ENCODE results near the gene MAPK6. TPM values are rescaled to one million over a fixed set of nuclear protein-coding genes. Genes with fewer than 3 reads are reported as not detected.

The MAPK6 gene
- total RNA-seq, 1 donor from 2014 or later = 91.7 TPM

DNA sequence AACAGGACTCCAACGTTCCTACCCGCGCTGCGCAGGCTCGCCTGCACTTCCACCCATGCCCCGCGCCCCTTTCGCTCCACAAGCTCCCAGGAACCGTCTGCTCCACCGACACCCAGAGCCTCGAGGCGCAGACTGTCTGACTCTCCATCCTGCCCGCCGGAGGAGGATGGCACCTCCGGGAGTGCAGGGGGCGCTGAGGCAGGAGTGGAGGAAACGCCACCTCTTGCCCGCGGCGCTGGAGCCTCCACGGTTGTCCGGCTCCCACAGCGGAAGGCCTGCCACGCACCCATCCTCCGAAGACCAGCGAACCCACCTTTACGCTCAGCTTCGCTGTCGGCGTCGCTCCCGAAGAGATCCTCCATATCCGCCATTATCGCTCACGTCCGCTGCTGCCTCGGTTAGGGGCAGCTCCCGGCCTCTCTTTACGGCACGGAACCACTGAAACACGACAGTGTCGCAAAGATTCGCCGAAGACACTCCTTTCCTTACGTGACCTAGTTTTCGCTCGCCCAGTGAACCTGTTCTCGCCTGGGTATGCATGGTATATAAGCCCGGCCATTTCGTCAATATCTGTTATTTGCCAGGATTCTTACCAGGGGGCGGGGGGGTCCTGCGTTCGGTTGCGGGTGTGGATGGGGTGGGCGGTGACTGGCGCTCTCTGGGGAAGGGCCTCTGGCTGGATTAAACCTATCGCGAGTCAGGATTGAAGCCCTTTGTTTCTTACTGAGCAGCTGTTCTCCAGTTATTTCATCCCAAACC is 47.5 kb upstream of the MAPK6 start, which contains the start of gene LEO1:
Gene LEO1, minus strand, starts transcription at position 404 of the 759 bp plus-strand sequence. Its CDS starts 33 bp downstream, at position 371.
- Mint-ChIP-seq H3K4me3 (ENCODE audit: low read depth) (peak within 1 kb of the TSS; percentile 94), H3K27me3 (no peaks in the 10 kb centered on the region), H3K4me1 (ENCODE audit: low read depth) (peaks cover 15% of the 10 kb centered on the region), H3K27ac (peak within 1 kb of the TSS; percentile 98), H3K36me3 (ENCODE audit: insufficient read depth) (peaks cover 7% of the 10 kb centered on the region), H3K9me3 (ENCODE audit: low read depth) (peaks cover 5% of the 10 kb centered on the region)
- DNase-seq (ENCODE audit: low spot score, unreplicated experiment) = peak; percentile 82
- TF ChIP-seq, protein P1, sequence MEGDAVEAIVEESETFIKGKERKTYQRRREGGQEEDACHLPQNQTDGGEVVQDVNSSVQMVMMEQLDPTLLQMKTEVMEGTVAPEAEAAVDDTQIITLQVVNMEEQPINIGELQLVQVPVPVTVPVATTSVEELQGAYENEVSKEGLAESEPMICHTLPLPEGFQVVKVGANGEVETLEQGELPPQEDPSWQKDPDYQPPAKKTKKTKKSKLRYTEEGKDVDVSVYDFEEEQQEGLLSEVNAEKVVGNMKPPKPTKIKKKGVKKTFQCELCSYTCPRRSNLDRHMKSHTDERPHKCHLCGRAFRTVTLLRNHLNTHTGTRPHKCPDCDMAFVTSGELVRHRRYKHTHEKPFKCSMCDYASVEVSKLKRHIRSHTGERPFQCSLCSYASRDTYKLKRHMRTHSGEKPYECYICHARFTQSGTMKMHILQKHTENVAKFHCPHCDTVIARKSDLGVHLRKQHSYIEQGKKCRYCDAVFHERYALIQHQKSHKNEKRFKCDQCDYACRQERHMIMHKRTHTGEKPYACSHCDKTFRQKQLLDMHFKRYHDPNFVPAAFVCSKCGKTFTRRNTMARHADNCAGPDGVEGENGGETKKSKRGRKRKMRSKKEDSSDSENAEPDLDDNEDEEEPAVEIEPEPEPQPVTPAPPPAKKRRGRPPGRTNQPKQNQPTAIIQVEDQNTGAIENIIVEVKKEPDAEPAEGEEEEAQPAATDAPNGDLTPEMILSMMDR (IDR thresholded peaks at IDR 0.05; ENCODE audit: unreplicated experiment) = peak; percentile 48

DNA sequence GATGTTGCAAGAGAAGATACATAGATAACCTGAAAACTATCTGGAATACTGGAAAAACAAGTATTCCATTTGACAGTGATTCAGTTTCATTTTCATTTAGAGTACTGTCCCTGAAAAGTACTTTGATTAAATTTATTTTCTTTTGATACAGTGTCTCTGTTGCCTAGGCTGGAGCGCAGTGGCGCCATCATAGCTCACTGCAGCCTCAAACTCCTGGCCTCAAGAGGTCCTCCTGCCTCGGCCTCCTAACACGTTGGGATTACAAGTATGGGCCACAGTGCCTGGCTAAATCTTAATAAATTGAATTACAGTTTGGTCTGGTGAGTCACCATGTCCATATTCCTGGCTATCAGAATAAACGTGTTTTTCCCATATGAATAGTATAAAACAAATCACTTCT is 45.8 kb upstream of the MAPK6 start:
- Mint-ChIP-seq H3K27me3 (no peaks in the 10 kb centered on the region), H3K27ac (no peak overlapping the region), H3K4me1 (ENCODE audit: low read depth) (peaks cover 15% of the 10 kb centered on the region), H3K9me3 (ENCODE audit: low read depth) (no peaks in the 10 kb centered on the region), H3K4me3 (ENCODE audit: low read depth) (peak overlapping the region; percentile 46), H3K36me3 (ENCODE audit: insufficient read depth) (no peaks in the 10 kb centered on the region)
- DNase-seq (ENCODE audit: low spot score, unreplicated experiment) = no peak
- TF ChIP-seq, protein P1 (IDR thresholded peaks at IDR 0.05; ENCODE audit: unreplicated experiment) = no peak

DNA sequence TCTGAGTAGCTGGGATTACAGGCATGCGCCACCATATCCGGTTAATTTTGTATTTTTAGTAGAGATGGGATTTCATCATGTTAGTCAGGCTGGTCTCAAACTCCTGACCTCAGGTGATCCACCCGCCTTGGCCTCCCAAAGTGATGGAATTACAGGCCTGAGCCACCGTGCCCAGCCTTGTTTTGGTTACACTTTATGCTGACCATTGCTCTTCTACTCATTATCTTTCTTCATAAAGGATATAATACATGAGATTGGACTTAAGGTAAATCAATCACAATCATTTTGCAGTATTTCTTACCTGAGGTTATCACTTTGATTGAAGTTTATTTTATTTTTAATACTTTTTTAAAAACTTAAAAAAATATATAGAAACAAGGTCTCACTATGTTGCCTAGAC is 45.2 kb upstream of the MAPK6 start:
- H3K36me3 Mint-ChIP-seq (ENCODE audit: insufficient read depth) = no peaks in the 10 kb centered on the region
- no peaks in the 10 kb centered on the region for H3K27me3 Mint-ChIP-seq

DNA sequence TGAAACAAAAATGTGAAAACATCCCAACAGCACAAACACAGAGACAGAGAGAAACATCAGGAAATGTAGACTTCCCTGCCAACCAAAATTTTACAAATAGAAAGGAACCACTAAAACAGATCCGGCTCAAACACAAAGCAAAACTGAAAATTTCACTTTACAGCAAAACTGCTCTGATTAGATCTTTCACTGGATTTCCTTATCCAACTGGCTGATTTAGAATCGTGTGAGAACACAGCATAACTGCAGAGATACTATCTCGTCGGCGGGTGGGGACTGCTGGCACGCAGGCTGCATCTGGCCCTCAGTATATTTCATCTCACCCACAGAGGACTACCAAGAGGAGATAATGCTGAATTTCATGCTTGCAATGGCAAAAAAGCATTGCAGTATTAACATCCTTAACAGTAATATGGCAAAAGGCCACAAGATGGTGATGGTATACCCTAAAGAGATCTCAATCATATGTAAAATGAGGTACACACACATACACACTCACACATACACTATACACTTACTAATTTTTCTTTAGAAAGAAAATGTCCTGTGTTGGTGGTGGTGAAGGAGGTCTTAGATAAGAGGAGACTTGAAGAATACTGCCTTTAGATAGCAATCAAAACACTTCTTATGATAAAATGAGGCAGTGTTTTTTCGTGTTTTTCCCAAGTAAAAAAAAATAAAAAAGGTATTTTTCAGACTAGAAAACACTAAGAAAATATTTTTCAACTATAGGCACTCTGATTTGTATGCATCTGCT is 36.8 kb upstream of the MAPK6 start:
- TF ChIP-seq, protein P1 (IDR thresholded peaks at IDR 0.05; ENCODE audit: unreplicated experiment) = peak; percentile 60
- Mint-ChIP-seq H3K4me3 (ENCODE audit: low read depth) (no peak overlapping the region), H3K36me3 (ENCODE audit: insufficient read depth) (no peaks in the 10 kb centered on the region), H3K4me1 (ENCODE audit: low read depth) (peaks cover 1% of the 10 kb centered on the region), H3K27me3 (no peaks in the 10 kb centered on the region), H3K9me3 (ENCODE audit: low read depth) (no peaks in the 10 kb centered on the region), H3K27ac (no peak overlapping the region)
- no peak for DNase-seq (ENCODE audit: low spot score, unreplicated experiment)

More for the DNA sequence above, 45.2 kb upstream of the MAPK6 start:
- Mint-ChIP-seq H3K4me3 (ENCODE audit: low read depth) (no peak overlapping the region), H3K4me1 (ENCODE audit: low read depth) (peaks cover 15% of the 10 kb centered on the region), H3K9me3 (ENCODE audit: low read depth) (no peaks in the 10 kb centered on the region), H3K27ac (no peak overlapping the region)
- DNase-seq (ENCODE audit: low spot score, unreplicated experiment) = no peak
- TF ChIP-seq, protein P1 (IDR thresholded peaks at IDR 0.05; ENCODE audit: unreplicated experiment) = no peak

DNA sequence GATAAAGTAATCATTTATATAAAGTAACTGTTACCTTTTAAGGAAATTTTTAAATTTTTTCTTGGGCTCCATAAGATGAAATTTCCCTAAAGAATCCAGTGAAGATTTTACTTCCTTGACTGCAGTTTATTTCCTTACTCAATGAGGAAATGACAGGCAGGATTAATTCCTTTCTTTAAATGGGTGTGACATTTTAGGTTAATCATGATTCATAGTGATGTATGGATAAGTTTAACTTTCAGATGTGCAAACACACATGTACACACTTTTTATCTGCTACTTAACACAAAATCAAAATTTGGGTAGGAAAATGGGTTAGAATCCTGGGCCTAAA is 36.3 kb upstream of the MAPK6 start:
- DNase-seq (ENCODE audit: low spot score, unreplicated experiment) = no peak
- no peaks in the 10 kb centered on the region for H3K27me3 Mint-ChIP-seq
- no peak overlapping the region for H3K27ac Mint-ChIP-seq
- no peak overlapping the region for H3K4me3 Mint-ChIP-seq (ENCODE audit: low read depth)
- H3K9me3 Mint-ChIP-seq (ENCODE audit: low read depth) = no peaks in the 10 kb centered on the region
- H3K36me3 Mint-ChIP-seq (ENCODE audit: insufficient read depth) = no peaks in the 10 kb centered on the region
- TF ChIP-seq, protein P1 (IDR thresholded peaks at IDR 0.05; ENCODE audit: unreplicated experiment) = no peak
- H3K4me1 Mint-ChIP-seq (ENCODE audit: low read depth) = peaks cover 1% of the 10 kb centered on the region
